ENCODE results near the gene GRM2. TPM values are rescaled to one million over a fixed set of nuclear protein-coding genes. Genes with fewer than 3 reads are reported as not detected.

The GRM2 gene
- total and polyA plus RNA-seq, 2 of the 8 experiments (the other 6 are each of a cell fraction or from before 2014, with no cell fraction given), result 3.9 to 10.5 TPM

DNA sequence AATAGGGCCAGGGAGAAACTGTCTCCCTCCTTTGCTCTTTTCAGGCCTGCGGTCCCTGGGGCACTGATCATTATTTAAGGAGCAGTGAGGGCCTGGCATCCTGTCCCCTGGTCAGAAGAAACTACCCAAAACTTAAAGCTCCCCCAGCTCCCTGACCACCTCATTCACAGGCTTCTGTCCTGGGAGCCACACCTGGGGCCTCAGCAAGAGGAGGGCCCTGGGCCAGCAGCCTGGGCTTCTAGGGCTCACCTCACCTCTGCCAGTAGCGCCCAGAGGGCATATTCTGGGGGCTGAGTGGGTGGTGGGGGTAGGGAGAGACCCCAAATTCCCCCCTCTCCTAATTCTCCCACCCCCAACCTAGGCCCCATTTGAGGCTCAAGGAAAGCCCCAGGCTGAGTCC is 4.7 kb upstream of the GRM2 start:
- no peak overlapping the region for H3K18ac ChIP-seq (ENCODE audit: extremely low read depth, low read length)
- H2BK5ac ChIP-seq (ENCODE audit: low read depth, low read length), result no peak overlapping the region
- no peak overlapping the region for H2AK5ac ChIP-seq (ENCODE audit: low read depth, low read length)
- no peak overlapping the region for H3K56ac ChIP-seq (replicated peaks; ENCODE audit: insufficient read length, low read depth, low read length)
- peaks cover 0 to 26% (median 20%) of the 10 kb centered on the region in 4 experiments; a peak in 6 of 7 replicates for H3K4me1 ChIP-seq (replicated peaks in 1 of 4; ENCODE audit: control insufficient read depth in 3 of 4, insufficient read depth in 4 of 4, low read length in 3 of 4)
- DNase-seq (ENCODE audit: low read depth in 1 of 2, low spot score in 2 of 2), result no peak
- no peak for TF ChIP-seq KDM5A (IDR thresholded peaks at IDR 0.05; ENCODE audit: low read length)
- TF ChIP-seq POU5F1 (IDR thresholded peaks at IDR 0.05; ENCODE audit: low read depth, low read length), result no peak
- no peak for TF ChIP-seq EZH2 (IDR thresholded peaks at IDR 0.05; ENCODE audit: low read depth, low read length, severe bottlenecking)
- TF ChIP-seq CHD2 (IDR thresholded peaks at IDR 0.05; ENCODE audit: low read length), result no peak
- TF ChIP-seq SP4 (IDR thresholded peaks at IDR 0.05; ENCODE audit: low read length), result no peak
- no peak overlapping the region for H4K8ac ChIP-seq (ENCODE audit: extremely low read depth, insufficient read depth, low read length)
- H3K4me2 ChIP-seq (ENCODE audit: insufficient read depth in 1 of 2, low read depth in 2 of 2, low read length in 2 of 2), result no peak overlapping the region; a peak in 1 of 4 replicates
- H2BK15ac ChIP-seq (ENCODE audit: low read length), result no peak overlapping the region
- no peak overlapping the region for H3K4me3 ChIP-seq (ENCODE audit: extremely low read depth in 1 of 4, insufficient read depth in 2 of 4, low read depth in 3 of 4, low read length in 4 of 4)
- no peaks in the 10 kb centered on the region for H3K79me2 ChIP-seq (ENCODE audit: control insufficient read depth in 1 of 2, insufficient read depth in 2 of 2, low read length in 2 of 2)
- FAIRE-seq, result no peak
- H3K9ac ChIP-seq (replicated peaks in 1 of 4; ENCODE audit: extremely low read depth in 1 of 4, low read depth in 3 of 4, low read length in 3 of 4), result no peak overlapping the region
- no peak overlapping the region for H2AFZ ChIP-seq (ENCODE audit: low read length)
- no peak overlapping the region for H4K5ac ChIP-seq (ENCODE audit: insufficient read length, low read depth, low read length)
- H3K9me3 ChIP-seq (ENCODE audit: insufficient read depth in 2 of 2, low read depth in 1 of 2, low read length in 1 of 2), result no peaks in the 10 kb centered on the region
- WGBS, 2 experiments (ENCODE audit: extremely low coverage in 1 of 2, insufficient coverage in 1 of 2, insufficient read length in 1 of 2, insufficient replicate concordance in 2 of 2, low coverage in 1 of 2, low lambda C conversion rate in 2 of 2, missing lambda C conversion rate in 1 of 2), result 94% methylated on average over 2 of the region's 2 CpGs; no CpG with 5 or more reads in 1 of the 2 experiments
- H2BK12ac ChIP-seq (ENCODE audit: low read depth, low read length), result 0 out of 2 replicates have a peak overlapping the region, but pooled peaks have one; percentile 6
- no peak overlapping the region for H3K4ac ChIP-seq (replicated peaks; ENCODE audit: insufficient read length, low read depth, low read length)
- no peaks in the 10 kb centered on the region for H3K36me3 ChIP-seq (ENCODE audit: control insufficient read depth in 2 of 4, insufficient read depth in 4 of 4, low read length in 3 of 4)
- ChIA-PET POLR2A (ENCODE audit: partially characterized antibody) (no interaction called here), CTCF (ENCODE audit: partially characterized antibody) (interaction anchor here (1.2 to 7.0 kb wide), 5 partner anchors 11 to 230 kb away, joined by 3 to 61 read pairs (median 4); no protein-coding TSS in a partner anchor)
- H2BK20ac ChIP-seq (ENCODE audit: low read length), result no peak overlapping the region
- peaks cover 2% of the 10 kb centered on the region; the same call in 1 of the 2 replicates for H3K23me2 ChIP-seq (ENCODE audit: low read depth, low read length)
- peak overlapping the region; percentile 17 for H4K91ac ChIP-seq (replicated peaks; ENCODE audit: insufficient read length, low read length)
- no peak overlapping the region for H3K14ac ChIP-seq (ENCODE audit: insufficient read length)
- H2BK120ac ChIP-seq (replicated peaks; ENCODE audit: low read depth, low read length), result no peak overlapping the region
- H3K23ac ChIP-seq (ENCODE audit: insufficient read length), result no peak overlapping the region
- no peaks in the 10 kb centered on the region for H3K79me1 ChIP-seq (ENCODE audit: low read depth, low read length)
- H3K27me3 ChIP-seq (replicated peaks in 1 of 4; ENCODE audit: control insufficient read depth in 3 of 4, extremely low read depth in 1 of 4, insufficient read depth in 3 of 4, low read length in 3 of 4), result peaks cover 0 to 2% (median under 1%) of the 10 kb centered on the region in 4 experiments; a peak in 5 of 7 replicates
- H3K27ac ChIP-seq (ENCODE audit: low read depth, low read length), result no peak overlapping the region
- H4K20me1 ChIP-seq (replicated peaks in 1 of 2; ENCODE audit: control insufficient read depth in 1 of 2, insufficient read depth in 2 of 2, low read length in 2 of 2), result peaks cover 2 to 16% of the 10 kb centered on the region in 2 experiments

Measured in H1 (cell line).